Kidney (tissue), 22 donors: ENCODE measurements around the gene GDF10. TPM values are rescaled to one million over a fixed set of nuclear protein-coding genes. Genes with fewer than 3 reads are reported as not detected.

Experiments
- DNase-seq, 5 donors: peaks; one replicate each; pipeline ENCODE4 v3.0.0-alpha.2; 2013 to 2020
- FAIRE-seq: peaks from 2 replicates; lab custom pipeline; 2012; peaks lifted over from hg19 to GRCh38; lab: Jason Lieb, UNC
- H3K27ac ChIP-seq, 2 donors: one replicate each; pipeline ENCODE4 v1.7.0; 2013; ENCODE audit warnings: low read depth in 2 of 2, low read length in 2 of 2, inconsistent platforms in 1 of 2
- H3K27me3 ChIP-seq: one replicate; pipeline ENCODE4 v1.7.1; 2013; ENCODE audit warnings: low read length, inconsistent platforms; ENCODE audit not compliant: control insufficient read depth, insufficient read depth
- H3K36me3 ChIP-seq, 3 donors: one replicate each; pipeline versions ENCODE4 v1.7.0 to v1.7.1; 2013; ENCODE audit warnings: low read length in 3 of 3, control low read depth in 1 of 3, inconsistent platforms in 1 of 3; ENCODE audit not compliant: insufficient read depth in 3 of 3, control insufficient read depth in 2 of 3
- H3K4me1 ChIP-seq, 3 donors: one replicate each; pipeline versions ENCODE4 v1.7.0 to v1.7.1; 2013; ENCODE audit warnings: low read length in 3 of 3, inconsistent platforms in 1 of 3, low read depth in 1 of 3; ENCODE audit not compliant: control insufficient read depth in 2 of 3, insufficient read depth in 2 of 3
- H3K4me3 ChIP-seq, 3 donors: one replicate each; pipeline versions ENCODE4 v1.7.0 to v1.8.1; 2013; ENCODE audit warnings: low read length in 3 of 3, control low read depth in 1 of 3, inconsistent platforms in 1 of 3
- H3K9ac ChIP-seq, 3 donors: one replicate each; pipeline versions ENCODE4 v1.7.0 to v1.7.1; 2013; ENCODE audit warnings: low read length in 3 of 3, control low read depth in 1 of 3, inconsistent platforms in 1 of 3
- H3K9me3 ChIP-seq, 3 donors: one replicate each; pipeline versions ENCODE4 v1.7.0 to v1.7.1; 2013; ENCODE audit warnings: low read length in 3 of 3, control low read depth in 1 of 3, inconsistent platforms in 1 of 3; ENCODE audit not compliant: control insufficient read depth in 2 of 3, insufficient read depth in 1 of 3
- intact Hi-C: fragments of 100-400 bp; cut with DNase I; formaldehyde crosslinking; loops from one replicate; pipeline ENCODE4 v1.11.1; 2022
- long read RNA-seq, 10 donors: library from polyadenylated mRNA in 1 of 10; unstranded in 1 of 10; transcript quantifications; one replicate each; pipeline ENCODE4 v2.0.0 and lab custom pipeline, GENCODE V29; 2021 to 2026
- polyA plus RNA-seq: library from polyadenylated mRNA; stranded (reverse); fragments of 350-450 nt; fragmentation: Illumina TruSeq; extraction: RNeasy Lipid Tissue Mini Kit (QIAGEN cat#74804); gene quantifications from one replicate; pipeline ENCODE4 v1.2.3, GENCODE V29; 2014; ENCODE audit warnings: low read depth, low replicate concordance; ENCODE audit not compliant: insufficient read depth
- total RNA-seq: library from RNA; stranded (reverse); fragmentation: NEBNext Ultra II Directional; extraction: Animal tissue kit (Norgen Biotek cat#: 25700); gene quantifications from one replicate; pipeline ENCODE4 v1.2.1, GENCODE V29; 2021
- TF ChIP-seq, protein P1 (sequence below): IDR thresholded peaks from 3 replicates; pipeline ENCODE4 v1.5.1; 2012; ENCODE audit warnings: mild to moderate bottlenecking, moderate library complexity, borderline replicate concordance; ENCODE audit not compliant: insufficient read depth; ENCODE audit errors: extremely low read depth
- donor health status: control.
- donor health status: control.
- donor health status: control.
- donor health status: control.
- donor health status: control.
- donor health status: DM: yes; HTN: yes; CAD: no.
- donor health status: Normal renal cell carcinoma (clear cell type).

The GDF10 gene
- total RNA-seq (1.1 TPM), polyA plus RNA-seq (not detected)
- long read RNA-seq, donor 1, partial matches to known transcripts = 0 of 1 reads
- long read RNA-seq, donor 1, other reads (novel, unspliced or antisense) = 0 of 1 reads
- long read RNA-seq, donor 2, partial matches to known transcripts = 0 of 1 reads
- long read RNA-seq, donor 2, other reads (novel, unspliced or antisense) = 0 of 1 reads
- long read RNA-seq, donor 3 = 0 reads
- long read RNA-seq, donor 4 = 0 reads
- long read RNA-seq, donor 5 = 0 reads
- long read RNA-seq, donor 6 = 0 reads
- long read RNA-seq, donor 7, partial matches to known transcripts = 0 of 3 reads
- long read RNA-seq, donor 7, other reads (novel, unspliced or antisense) = 2 of 3 reads
- long read RNA-seq, donor 8, partial matches to known transcripts = 0 of 1 reads
- long read RNA-seq, donor 8, other reads (novel, unspliced or antisense) = 0 of 1 reads
- long read RNA-seq, donor 9, partial matches to known transcripts = 0 of 1 reads
- long read RNA-seq, donor 9, other reads (novel, unspliced or antisense) = 0 of 1 reads
- long read RNA-seq, donor 10 = 0 reads

GRCh38 chr10:47299611-47300428 lies at the start of gene GDF10:
Gene GDF10 (plus strand): TSS chr10:47300197. CDS start chr10:47300652, 455 bp downstream.
- intact Hi-C loops = no loop called here
- Histone ChIP-seq H3K27ac (no peak within 1 kb of the TSS), H3K9ac (no peak within 1 kb of the TSS), H3K27me3 (no peaks in the 10 kb centered on the region), H3K36me3 (no peaks in the 10 kb centered on the region), H3K4me3 (no peak within 1 kb of the TSS), H3K4me1 (peaks cover 0 to 2% (median 0%) of the 10 kb centered on the region in 3 donors), H3K9me3 (no peaks in the 10 kb centered on the region)
- FAIRE-seq (no peak), DNase-seq (peak in 3 of 5 donors; percentile 20 to 60 (median 47))
- TF ChIP-seq, protein P1, sequence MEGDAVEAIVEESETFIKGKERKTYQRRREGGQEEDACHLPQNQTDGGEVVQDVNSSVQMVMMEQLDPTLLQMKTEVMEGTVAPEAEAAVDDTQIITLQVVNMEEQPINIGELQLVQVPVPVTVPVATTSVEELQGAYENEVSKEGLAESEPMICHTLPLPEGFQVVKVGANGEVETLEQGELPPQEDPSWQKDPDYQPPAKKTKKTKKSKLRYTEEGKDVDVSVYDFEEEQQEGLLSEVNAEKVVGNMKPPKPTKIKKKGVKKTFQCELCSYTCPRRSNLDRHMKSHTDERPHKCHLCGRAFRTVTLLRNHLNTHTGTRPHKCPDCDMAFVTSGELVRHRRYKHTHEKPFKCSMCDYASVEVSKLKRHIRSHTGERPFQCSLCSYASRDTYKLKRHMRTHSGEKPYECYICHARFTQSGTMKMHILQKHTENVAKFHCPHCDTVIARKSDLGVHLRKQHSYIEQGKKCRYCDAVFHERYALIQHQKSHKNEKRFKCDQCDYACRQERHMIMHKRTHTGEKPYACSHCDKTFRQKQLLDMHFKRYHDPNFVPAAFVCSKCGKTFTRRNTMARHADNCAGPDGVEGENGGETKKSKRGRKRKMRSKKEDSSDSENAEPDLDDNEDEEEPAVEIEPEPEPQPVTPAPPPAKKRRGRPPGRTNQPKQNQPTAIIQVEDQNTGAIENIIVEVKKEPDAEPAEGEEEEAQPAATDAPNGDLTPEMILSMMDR = no peak

- TF ChIP-seq, protein P1 = no peak
- intact Hi-C loops = no loop called here
- no peak overlapping the region for H3K9ac ChIP-seq
- H3K27me3 ChIP-seq = no peaks in the 10 kb centered on the region
- FAIRE-seq (no peak), DNase-seq (no peak)
- no peak overlapping the region for H3K4me3 ChIP-seq
- H3K36me3 ChIP-seq = no peaks in the 10 kb centered on the region
- H3K9me3 ChIP-seq = no peaks in the 10 kb centered on the region
- no peaks in the 10 kb centered on the region for H3K4me1 ChIP-seq
- H3K27ac ChIP-seq = no peak overlapping the region
These were observed 47.8 kb upstream of the GDF10 start for GRCh38 chr10:47252093-47252780.

DNA sequence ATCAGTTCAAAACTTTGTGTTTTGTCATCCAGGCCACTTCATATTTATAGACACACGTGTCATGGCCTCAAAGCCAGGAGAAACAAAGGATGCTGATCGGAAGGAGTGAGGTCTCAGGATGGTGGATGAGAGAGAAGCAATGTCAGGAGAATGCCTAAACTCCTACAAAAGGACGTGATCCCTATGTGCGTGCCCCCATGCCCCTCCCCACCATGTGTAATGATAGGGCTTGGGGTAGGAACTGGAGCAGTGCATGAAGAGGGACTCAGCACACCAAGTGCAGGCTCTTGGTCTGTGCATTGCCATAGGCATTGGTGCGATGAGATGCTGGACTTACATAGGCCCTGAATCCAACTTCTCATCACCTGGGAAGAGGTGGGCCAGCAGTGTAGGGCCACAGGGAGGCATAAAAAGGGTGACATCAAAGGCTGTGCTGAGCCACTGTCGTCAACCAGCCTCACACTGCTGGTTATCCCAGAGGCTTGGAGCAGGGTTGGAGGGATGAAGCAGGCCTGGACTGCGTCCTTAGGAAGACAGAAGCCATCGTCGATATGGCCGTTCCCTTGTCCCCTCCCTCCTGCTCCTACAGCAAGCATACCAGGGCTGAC lies 46.9 kb upstream of the GDF10 start:
- Histone ChIP-seq H3K9ac (no peak overlapping the region), H3K36me3 (no peaks in the 10 kb centered on the region), H3K9me3 (no peaks in the 10 kb centered on the region), H3K27me3 (no peaks in the 10 kb centered on the region), H3K4me1 (no peaks in the 10 kb centered on the region), H3K4me3 (no peak overlapping the region), H3K27ac (no peak overlapping the region)
- TF ChIP-seq, protein P1 = no peak
- DNase-seq = no peak
- no peak for FAIRE-seq
- intact Hi-C loops = no loop called here
